Fibroblast of mammary gland (primary cell): ENCODE results near the gene IGF1R.
A peak's percentile ranks its signal among the peaks of the same experiment; 100 is the strongest.

Experiments used
- DNase-seq: peaks from one replicate; pipeline ENCODE4 v3.0.0-alpha.2; 2010; ENCODE audit warnings: low read depth
- H3K4me3 ChIP-seq: 2 replicates; pipeline ENCODE4 v1.5.1; 2011; ENCODE audit warnings: low read depth, mild to moderate bottlenecking, low read length, moderate library complexity; ENCODE audit not compliant: control insufficient read depth
- TF ChIP-seq, protein P1 (sequence below): conservative IDR thresholded peaks from 2 replicates; pipeline ENCODE4 v1.5.1; 2011; ENCODE audit warnings: low read depth, low read length, inconsistent platforms; ENCODE audit not compliant: control insufficient read depth, insufficient read depth

Gene IGF1R

GRCh38 chr15:98868564-98868963 is 220.2 kb downstream of the IGF1R start:
- DNase-seq, result no peak
- TF ChIP-seq, protein P1, sequence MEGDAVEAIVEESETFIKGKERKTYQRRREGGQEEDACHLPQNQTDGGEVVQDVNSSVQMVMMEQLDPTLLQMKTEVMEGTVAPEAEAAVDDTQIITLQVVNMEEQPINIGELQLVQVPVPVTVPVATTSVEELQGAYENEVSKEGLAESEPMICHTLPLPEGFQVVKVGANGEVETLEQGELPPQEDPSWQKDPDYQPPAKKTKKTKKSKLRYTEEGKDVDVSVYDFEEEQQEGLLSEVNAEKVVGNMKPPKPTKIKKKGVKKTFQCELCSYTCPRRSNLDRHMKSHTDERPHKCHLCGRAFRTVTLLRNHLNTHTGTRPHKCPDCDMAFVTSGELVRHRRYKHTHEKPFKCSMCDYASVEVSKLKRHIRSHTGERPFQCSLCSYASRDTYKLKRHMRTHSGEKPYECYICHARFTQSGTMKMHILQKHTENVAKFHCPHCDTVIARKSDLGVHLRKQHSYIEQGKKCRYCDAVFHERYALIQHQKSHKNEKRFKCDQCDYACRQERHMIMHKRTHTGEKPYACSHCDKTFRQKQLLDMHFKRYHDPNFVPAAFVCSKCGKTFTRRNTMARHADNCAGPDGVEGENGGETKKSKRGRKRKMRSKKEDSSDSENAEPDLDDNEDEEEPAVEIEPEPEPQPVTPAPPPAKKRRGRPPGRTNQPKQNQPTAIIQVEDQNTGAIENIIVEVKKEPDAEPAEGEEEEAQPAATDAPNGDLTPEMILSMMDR, result no peak
- H3K4me3 ChIP-seq, result no peak overlapping the region

DNA sequence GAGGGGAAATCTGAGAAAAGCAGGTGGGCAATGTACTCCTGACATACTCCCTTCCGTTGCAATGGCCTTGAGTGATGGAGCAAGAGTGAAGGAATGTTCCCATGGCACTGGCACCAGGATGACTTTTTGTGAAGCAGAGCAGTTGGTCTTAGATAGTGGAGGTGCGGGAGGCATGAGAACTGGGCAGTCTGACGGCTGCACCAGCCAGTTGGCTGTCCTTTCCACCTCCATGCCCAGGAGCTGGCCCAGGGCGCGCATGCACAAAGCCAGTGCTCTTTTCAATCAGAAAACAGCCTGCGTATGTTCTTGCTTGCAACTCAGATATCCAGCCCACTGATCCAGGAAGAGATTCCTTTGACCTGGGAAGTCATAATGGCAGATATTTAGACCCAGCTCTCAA is 222.4 kb downstream of the IGF1R start:
- no peak overlapping the region for H3K4me3 ChIP-seq
- no peak for DNase-seq
- TF ChIP-seq, protein P1, result no peak

DNA sequence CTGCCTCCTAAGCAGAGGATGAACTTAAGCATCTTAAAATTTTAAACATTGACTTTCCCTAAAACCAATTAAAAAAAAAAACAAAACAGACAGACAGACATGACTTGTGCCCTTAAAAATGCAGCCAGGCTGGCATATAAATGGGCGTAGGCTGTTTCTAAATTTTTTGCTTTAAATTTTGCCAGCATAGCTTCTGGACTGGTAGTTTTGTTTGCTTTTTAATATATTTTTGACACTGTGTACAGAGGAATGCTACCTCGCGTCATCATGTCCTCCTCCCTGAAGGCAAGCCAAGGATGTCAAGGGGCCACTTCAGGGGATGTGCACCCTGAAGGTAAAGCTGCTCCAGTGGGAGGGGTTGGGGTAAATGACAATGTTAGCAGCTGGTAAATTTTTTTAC is 224.4 kb downstream of the IGF1R start:
- no peak for DNase-seq
- H3K4me3 ChIP-seq, result no peak overlapping the region
- TF ChIP-seq, protein P1, result no peak

DNA sequence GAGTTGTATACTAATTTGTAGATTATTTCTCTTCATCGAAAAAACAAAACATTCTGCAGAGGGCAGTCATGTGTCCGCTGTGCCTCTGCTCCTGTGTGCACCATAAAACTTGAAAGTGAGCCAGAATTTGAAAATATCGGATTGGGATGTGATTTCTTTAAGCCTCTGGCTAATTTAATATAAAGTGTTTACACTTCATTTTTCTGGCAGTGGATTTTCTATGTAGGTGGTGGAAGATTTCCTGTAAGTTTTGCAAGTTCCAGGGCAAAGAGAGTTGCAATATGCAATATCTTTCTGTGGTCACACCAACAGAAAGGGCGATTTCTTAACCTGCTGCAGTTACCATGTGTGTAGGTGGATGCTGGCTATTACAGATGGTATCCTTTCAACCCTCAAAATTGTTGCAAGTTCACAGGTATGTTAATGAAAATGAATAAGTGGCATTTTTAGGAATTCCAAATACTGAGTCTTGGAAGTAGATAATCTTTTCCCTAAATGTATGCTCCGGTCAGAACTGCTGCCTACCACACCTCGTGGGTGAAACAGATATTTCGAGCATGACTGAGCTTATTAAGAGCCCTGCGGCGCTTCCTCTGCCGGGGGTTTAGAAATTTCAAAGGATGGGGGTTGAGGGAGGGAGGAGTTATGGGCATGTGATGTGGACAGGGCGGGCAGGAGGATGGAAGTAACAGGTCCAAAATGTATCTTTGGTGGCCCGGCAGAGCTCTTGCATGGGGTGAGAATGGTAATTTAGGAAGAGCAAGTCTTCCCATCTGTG is 225.3 kb downstream of the IGF1R start:
- peak; percentile 84 for DNase-seq
- TF ChIP-seq, protein P1, result no peak
- peak overlapping the region; percentile 28 for H3K4me3 ChIP-seq

- TF ChIP-seq, protein P1, result no peak
- DNase-seq, result no peak
- H3K4me3 ChIP-seq, result peak overlapping the region; percentile 28
Measured at GRCh38 chr15:98874370-98874769, 226.0 kb downstream of the IGF1R start.

- TF ChIP-seq, protein P1, result no peak
- DNase-seq, result peak; percentile 51
- no peak overlapping the region for H3K4me3 ChIP-seq
Measured at GRCh38 chr15:98874773-98875172, 226.4 kb downstream of the IGF1R start.

GRCh38 chr15:98875309-98875708 is 227.0 kb downstream of the IGF1R start:
- TF ChIP-seq, protein P1, result no peak
- no peak overlapping the region for H3K4me3 ChIP-seq
- peak; percentile 54 for DNase-seq
